Endometrial microvascular endothelial cells (primary cell): ENCODE data around the gene KRTAP5-9. TPM values are rescaled to one million over a fixed set of nuclear protein-coding genes. Genes with fewer than 3 reads are reported as not detected.
"Not testable (repeated sequence)": the region's sequence is repeated elsewhere in the genome, so short reads cannot be mapped to it uniquely, and the experiment has no call there.

Source experiments
- in situ Hi-C: cut with HindIII; loops from 2 replicates; pipeline ENCODE4 v1.10.0; 2017; ENCODE audit warnings: low sequenced_read_pairs, low pct_unique_long_range_greater_than_20kb; ENCODE audit errors: inconsistent ontology term
- total RNA-seq: library from RNA; depleted of rRNA; stranded (reverse); fragments of >200 nt; gene quantifications from one replicate; pipeline ENCODE4 v1.2.3, GENCODE V29; 2015; ENCODE audit errors: inconsistent ontology term

The KRTAP5-9 gene, protein sequence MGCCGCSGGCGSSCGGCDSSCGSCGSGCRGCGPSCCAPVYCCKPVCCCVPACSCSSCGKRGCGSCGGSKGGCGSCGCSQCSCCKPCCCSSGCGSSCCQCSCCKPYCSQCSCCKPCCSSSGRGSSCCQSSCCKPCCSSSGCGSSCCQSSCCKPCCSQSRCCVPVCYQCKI
- not detected for total RNA-seq

DNA sequence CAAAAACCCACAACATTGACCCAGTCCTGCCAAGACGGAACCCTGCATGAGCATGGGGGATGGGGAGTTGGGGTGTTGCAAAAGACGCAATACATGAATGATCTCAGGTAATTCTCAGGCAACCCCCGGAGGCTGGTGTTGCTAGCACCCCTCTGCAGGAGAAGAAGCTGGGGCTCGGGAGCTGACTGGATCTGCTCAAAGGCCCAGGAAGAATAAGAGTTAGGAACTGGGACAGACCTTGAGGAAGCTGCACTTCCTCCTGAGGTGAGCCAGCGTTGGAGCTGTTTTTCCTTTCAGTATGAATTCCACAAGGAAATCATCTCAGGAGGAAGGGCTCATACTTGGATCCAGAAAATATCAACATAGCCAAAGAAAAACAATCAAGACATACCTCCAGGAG, at the start of gene KRTAP5-9:
TSS of gene KRTAP5-9 (plus strand) at position 301 of the 400 bp plus-strand sequence. CDS start 238 bp downstream, outside the sequence.
- in situ Hi-C loops: no loop called here

DNA sequence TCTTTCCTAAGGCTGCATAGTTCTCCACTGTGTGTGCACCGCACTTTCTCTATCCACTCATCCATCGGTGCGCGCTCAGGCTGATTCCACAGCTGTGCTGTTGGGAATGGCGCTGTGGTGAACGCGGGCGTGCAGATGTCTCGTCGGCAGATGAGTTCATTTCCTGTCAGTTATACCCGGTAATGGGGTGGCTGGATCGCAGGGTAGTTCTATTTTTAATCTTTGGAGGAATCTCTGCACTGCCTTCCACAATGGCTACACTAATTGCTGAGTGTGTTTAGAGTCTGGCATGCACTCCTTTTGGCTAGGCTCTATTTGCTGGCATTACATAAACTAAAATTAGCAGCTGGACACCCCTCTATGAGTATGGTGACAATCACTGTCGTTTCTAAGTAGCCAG, 49.1 kb upstream of the KRTAP5-9 start:
- in situ Hi-C loops: no loop called here

DNA sequence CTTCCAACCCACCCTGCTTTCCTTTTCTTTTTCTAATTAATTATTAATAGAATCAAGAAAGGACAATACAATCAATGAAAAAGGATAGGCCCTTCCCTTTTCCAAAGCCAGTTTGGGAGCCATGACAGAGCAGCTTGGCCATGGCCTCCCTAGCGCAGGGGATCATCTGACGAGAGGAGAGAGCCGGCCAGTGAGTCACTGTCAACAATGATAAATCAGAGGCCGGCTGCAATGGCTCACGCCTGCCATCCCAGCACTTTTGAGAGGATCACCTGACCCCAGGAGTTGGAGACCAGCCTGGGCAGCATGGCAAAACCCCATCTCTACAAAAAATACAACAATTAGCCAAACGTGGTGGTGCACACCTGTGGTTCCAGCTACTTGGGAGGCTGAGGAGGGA, 48.7 kb upstream of the KRTAP5-9 start:
- in situ Hi-C loops: no loop called here

DNA sequence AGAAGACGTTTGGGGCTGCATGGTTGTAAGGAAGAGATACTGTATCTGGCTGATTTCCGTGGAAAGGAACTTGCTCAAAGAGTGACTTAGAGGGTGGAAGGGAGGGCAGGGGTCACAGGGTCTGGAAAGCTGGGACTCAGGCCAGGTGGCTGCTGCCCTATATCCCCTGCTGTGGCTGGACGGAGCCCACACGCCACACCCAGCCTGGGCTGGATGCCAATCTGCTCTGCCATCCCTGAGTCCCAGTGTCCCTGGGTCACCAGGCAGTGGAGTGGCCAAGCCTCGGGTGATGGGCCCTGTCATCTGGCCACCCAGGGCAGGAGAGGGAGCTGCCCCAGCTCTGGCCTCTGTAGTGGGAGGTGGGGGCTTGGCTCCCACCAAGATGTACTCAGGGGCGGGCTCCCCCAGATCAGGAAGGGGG, 47.6 kb upstream of the KRTAP5-9 start:
- in situ Hi-C loops: no loop called here

DNA sequence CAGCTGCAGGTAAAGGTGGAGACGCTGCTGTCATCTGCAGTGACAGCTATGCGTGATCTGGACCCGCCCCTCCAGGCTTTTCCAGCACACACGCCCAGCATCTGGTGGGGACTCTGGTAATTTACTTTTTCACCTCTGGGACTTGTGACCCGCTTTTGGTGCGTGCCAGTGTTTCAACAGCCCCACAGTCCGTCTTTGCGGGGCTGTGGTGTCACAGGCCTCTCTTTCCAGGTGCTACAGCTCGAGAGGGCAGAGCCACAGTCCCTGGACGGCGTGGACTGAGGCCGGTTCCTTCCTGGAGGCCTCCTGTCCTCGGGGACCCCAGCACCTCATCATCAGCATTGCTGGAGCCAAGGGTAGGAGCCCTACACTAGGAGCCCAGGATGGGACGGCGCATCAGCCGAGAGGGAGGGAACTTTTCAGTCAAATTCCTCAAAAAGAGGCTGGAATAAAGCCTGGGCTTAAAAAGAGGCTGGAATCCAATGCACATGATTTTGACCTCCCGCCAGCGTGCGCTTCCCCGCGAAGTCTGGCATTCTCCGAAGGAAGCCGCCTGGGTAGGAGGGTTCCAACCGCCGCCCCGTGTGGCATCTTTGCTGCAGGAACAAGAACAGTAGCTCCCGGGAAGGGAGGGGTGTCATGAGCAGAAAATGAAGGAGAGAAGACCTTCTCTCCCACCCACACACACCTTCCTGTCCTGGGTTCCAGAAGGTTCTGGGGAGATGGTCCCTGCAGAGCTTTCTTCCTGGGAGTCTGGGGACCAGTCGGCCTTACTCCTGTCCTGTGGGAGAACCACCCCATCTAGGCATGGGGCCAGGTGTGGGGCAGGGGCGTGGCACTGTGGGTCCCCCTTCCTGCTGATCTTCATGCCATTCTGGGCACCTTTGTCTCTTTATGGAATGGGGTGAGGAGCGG, 46.9 kb upstream of the KRTAP5-9 start:
- in situ Hi-C loops: no loop called here

DNA sequence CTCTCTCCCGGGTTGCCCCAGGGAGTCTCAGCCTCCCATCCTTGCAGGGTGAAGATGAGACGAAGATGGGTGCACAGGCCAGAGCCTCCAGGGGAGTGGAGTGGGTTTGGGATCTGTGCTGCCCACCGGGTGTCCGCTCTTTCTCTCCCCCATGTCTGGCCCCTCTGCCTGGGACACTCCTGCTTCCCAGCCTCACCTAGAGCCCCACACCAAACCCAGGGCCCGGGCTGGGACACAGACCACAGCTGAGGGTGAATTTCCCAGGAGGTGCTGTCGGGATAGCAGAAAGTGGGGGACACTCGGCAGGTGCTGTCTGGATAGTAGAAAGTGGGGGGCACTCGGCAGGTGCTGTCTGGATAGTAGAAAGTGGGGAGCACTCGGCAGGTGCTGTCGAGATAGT, 46.2 kb upstream of the KRTAP5-9 start:
- in situ Hi-C loops: no loop called here

DNA sequence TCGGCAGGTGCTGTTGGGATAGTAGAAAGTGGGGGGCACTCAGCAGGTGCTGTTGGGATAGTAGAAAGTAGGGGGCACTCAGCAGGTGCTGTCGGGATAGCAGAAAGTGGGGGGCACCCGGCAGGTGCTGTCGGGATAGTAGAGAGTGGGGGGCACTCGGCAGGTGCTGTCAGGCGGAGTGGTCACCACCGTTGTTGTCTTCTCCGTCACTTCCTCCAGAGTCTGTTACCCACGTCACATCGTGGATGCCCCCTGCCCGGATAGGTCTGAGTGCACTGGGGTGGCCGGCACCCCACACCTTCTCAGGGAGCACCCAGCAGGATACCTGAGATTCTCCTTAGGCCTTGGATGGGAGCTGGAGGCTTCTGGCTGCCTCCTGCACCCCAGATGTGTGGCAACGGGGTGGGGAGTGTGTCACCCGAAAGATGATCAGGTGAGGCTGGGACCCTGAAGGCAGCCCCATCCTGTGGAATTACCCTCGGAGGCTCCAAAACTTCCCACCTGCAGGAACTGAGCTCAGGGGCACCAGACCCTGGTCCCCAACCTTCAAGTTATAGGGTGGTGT, 45.3 kb upstream of the KRTAP5-9 start:
- in situ Hi-C loops: no loop called here

DNA sequence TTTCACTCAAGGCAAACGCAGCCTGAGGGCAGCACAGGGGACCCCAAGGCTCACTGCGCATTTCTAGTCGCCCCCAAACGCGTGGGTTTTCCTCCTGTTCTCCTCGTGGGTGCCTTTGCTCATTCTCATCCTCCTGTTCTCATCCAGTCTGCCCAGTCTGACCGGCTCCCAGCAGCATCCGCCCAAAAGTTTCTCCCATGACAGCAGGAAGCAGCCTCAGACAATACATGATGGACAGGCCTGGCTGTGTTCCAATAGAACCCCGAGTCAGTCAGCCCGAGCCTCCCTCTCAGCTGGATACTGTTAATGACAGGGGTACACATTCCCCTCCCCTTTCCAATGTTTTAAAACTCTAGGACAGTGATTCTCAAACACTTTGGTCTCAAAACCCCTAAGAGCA, 43.7 kb upstream of the KRTAP5-9 start:
- in situ Hi-C loops: no loop called here

DNA sequence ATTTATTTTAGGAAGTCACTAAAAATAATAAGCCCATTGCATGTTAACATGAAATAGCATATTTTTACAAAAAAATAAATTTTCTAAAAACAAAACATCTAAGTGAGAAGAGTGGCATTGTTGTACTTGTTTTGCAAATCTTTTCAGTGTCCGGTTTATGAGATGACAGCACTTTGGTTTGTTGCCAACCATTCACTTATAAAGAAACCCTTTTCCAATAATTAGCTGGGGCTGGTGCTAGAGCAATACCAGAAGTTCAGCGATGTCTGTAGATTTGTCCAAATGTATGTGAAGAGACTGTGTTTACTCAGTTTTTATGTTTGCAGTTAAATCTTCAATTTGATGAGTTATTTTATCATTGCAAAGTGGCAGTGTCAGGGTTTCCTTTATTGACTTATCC, 43.2 kb upstream of the KRTAP5-9 start:
- in situ Hi-C loops: no loop called here

DNA sequence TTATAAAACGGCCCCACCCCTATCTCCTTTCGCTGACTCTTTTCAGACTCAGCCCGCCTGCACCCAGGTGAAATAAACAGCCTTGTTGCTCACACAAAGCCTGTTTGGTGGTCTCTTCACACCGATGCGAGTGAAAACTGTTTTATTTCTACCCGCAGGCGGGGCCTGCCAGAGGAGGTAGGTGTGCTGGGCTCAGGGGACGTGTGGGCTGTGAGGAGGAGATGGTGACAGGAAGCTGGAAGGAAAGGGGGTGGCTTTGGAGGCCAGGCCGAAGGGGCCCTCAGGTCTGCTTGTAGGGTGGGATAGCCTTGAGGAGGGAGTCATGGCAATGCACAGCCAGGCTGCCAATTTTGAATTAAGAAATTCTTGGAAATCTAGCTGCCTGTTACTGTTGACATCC, 42.4 kb upstream of the KRTAP5-9 start:
- in situ Hi-C loops: no loop called here

DNA sequence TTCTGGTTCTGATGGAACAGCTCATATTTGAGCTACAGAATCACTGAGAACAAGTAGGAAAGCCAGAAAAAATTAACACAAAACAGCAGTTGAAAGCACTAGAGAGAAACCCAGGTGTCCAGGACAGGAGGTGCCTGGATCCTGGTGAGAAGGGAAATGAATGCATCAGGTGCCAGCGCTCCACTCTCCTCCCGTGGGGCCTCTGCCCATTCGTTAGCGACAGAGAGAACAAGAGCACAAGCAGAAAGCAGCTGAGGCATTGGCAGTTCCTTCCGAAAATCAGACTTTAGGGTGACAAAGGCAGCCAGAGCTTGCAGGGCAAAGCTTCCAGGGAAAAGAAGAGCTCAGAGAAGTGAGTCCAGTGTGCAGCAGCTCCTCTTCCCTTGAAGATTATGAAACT, 41.1 kb upstream of the KRTAP5-9 start:
- in situ Hi-C loops: no loop called here

DNA sequence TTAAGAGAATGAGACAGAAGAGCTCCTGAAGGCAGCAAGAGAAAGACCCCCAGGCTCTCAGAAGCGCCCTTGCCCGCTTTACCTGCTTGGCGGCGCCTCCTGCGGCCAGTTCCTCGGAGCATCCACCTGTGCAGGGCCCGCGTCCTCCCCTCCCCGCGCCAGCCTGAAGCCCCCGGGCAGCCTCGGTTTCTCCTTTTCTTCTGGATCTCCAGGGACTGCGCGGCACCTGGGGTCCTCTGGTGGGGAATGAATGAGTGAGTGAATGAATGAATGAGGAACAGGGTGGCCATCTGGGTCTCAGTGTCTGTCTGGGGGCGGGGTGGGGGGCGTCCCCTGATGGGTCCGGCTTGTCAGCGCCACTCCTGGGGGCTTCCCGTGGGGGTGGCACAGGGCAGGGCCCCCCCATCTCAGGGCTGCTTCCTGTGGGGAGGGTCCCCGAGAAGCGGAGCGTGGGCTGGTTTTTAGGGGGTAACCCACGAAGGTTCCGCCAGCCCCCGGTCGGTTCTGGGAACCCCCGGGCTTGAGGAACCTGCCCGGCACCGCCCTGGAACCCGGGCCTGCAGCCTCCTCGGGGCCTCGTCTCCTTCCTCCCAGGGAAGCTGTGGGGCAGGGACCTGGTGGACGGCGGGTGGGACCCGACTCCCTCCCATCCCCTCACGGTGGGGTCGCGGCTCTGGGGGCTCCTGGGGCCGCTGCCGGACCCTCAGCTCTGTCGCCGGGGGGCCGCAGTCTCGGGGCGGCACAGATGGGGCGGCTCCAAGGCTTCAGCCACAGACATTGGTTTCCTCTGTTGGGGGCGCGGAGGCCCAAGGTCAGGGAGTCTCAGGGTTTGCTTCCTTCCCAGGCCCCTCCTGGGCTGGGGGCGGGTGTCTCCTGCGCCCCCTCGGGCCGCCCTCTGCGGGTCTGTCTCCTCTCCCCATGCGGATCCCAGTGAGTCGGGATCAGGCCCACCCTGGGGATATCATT, 29.4 kb upstream of the KRTAP5-9 start:
- in situ Hi-C loops: no loop called here

DNA sequence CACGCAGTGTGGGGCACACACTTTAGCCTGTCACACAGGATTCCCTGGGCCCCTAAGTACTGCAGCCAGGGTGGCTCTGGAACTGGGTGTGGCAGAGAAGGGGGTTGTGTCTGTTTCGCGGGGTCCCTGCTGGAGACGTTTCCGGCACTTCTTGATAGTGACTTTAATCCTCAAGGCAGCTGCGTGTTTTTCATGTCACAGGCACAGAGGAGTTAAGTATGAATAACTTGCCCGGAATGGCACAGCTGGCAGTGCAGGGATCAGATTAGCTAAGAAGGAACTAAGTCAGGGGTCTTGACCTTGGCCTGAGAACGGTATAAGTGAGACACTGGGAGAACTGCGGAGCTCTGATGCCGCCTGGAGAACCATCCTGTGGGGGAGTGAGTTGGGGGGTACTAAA, 28.7 kb upstream of the KRTAP5-9 start:
- in situ Hi-C loops: no loop called here

DNA sequence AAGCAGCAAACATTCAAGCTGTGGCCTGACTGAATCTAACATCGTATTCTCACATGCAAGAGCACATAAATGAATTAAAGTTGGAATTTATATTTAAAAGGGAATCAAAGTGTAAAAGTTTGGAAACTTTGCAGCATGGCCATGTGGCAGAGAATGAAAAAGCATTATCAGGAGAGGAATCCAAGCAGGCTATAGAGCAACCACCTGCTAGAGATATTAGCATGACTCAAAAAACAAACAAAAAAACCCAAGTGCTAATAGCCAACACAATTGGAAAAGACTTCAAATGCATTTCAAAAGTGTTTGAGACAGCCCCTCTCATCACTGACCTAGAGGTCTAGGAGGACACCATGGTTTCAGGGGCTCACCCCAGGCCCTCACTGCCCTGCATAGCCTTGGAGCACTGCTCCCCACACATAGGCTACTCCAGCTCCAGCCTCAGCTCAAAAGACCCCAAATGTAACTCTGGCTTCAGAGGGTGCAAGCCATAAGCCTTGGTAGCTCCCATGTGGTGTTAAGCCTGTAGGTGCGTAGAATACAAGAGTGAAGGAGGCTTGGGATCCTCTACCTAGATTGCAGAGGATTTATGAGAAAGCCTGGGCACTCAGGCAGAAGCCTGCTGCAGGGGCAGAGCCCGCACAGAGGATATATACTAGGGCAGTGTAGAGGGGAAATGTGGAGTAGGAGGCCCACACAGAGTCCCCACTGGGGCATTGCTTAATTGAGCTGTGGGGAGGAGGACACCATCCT, 22.9 kb upstream of the KRTAP5-9 start:
- in situ Hi-C loops: no loop called here

DNA sequence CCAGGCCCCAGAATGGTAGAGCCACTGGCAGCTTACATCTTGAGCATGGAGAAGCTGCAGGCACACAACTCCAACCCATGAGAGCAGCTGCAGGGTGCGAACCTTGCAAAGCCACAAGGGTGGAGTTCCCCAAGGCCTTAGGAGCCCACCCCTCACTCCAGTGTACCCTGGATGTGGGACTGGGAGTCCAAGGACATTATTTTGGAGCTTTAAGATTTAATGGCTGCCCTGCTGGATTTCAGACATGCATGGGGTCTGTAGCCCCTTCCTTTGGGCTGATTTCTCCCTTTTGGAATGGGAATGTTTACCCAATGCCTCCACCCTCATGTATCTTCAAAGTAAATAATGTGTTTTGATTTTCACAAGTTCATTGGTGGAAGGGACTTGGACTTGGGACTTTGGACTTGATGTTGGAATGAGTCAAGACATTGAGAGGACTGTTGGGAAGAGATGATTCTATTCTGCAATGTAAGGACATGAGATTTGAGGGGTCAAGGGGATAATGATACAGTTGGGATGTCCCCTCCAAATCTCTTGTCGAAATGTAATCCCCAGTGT, 22.2 kb upstream of the KRTAP5-9 start:
- in situ Hi-C loops: no loop called here

DNA sequence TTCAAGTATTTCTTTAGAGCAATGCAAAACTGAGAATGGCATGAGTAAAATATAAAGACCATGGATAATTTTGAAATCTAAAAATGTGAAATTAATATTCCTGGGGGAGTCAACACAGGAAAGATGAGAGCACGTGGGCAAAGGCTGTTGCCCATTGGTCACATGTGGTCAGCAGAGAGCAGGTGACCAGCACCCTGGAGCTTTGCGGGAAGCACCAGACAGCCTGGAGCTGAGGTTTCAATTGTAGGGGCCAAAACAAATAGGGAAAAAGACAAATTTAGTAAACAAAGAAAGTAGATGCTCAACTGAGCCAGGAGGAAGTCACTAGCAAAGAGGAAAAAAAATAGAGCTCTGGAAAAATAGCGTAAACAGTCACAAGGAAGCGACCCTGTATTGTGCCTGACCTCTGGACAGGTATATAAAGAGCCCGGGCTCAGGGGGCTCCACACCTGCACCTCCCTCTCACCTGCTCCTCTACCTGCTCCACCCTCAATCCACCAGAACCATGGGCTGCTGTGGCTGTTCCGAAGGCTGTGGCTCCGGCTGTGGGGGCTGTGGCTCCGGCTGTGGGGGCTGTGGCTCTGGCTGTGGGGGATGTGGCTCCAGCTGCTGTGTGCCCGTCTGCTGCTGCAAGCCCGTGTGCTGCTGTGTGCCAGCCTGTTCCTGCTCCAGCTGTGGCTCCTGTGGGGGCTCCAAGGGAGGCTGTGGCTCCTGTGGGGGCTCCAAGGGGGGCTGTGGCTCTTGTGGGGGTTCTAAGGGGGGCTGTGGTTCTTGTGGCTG, 21.2 kb upstream of the KRTAP5-9 start, which contains the start of gene KRTAP5-7:
TSS of gene KRTAP5-7 (plus strand) at position 472 of the 780 bp plus-strand sequence. CDS start at position 506, 34 bp downstream.
- in situ Hi-C loops: not testable (repeated sequence)

DNA sequence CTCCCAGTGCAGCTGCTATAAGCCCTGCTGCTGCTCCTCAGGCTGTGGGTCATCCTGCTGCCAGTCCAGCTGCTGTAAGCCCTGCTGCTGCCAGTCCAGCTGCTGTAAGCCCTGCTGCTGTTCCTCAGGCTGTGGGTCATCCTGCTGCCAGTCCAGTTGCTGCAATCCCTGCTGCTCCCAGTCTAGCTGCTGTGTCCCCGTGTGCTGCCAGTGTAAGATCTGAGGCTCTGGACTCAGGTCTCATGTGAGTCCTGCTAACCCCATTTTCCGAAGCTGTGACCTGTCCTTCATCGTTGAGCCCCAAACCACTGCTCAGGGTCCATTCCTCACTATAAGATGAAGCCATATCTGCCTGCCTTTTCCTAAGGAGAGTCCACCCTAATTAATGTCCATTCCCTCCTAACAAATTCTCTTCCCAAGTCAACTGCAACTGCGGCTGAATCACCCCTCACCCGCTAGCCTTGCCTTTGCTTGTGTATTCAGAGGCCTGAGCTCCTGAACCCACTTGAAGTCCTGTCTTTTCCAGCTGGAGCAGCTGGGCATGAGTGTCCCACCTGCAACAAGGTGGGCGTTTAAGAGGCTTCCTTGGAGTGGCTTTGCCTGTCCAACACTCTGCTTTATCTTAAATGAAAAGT, 20.5 kb upstream of the KRTAP5-9 start:
- in situ Hi-C loops: no loop called here
